GM19328 (cell line): ENCODE measurements around the gene ITSN2.

ENCODE experiments used
- ATAC-seq: cut with Tn5 transposase; IDR thresholded peaks from one replicate; pipeline ENCODE4 v1.9.1; 2021; ENCODE audit warnings: mild to moderate bottlenecking, moderate library complexity; ENCODE audit not compliant: unreplicated experiment

ITSN2 gene

GRCh38 chr2:24189551-24189950, 170.8 kb downstream of the ITSN2 start:
- ATAC-seq = no peak

DNA sequence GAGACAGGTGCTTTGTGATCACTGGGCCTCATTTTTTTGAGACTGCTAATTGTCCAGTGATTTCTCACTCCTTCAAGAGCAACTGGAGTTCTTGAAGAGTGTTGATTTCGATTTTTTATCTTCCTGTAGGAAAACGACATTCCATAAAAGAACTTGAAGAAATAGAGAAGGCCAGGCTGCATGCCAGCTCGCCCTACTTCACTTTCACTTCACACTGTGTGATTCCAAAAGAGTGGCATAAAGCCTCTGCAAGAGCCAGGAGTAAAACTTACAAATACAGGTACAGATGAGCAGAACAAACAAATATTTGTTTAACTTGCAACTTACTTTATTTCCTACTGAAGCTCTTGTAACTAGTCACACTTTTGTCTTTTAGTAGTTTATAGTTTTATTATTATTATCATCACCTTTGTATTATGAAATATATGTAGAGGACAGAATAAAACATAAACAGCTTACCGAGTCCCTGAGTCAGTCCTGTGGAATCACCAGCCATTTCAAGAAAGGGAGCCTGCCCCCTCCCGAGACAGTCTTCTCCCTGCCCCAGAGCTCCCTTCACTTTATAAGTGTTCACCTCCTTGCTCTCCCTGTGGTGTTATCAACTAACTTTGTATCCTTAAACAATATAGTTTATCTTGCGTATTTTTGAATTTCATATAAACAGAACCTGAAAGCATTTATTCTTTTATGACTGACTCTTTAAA, 176.8 kb downstream of the ITSN2 start:
- no peak for ATAC-seq

GRCh38 chr2:24182507-24182906, 177.8 kb downstream of the ITSN2 start:
- no peak for ATAC-seq

- no peak for ATAC-seq
These were observed 178.5 kb downstream of the ITSN2 start for GRCh38 chr2:24181849-24182248.

- ATAC-seq = no peak
These were observed 180.7 kb downstream of the ITSN2 start for GRCh38 chr2:24179683-24180082.

DNA sequence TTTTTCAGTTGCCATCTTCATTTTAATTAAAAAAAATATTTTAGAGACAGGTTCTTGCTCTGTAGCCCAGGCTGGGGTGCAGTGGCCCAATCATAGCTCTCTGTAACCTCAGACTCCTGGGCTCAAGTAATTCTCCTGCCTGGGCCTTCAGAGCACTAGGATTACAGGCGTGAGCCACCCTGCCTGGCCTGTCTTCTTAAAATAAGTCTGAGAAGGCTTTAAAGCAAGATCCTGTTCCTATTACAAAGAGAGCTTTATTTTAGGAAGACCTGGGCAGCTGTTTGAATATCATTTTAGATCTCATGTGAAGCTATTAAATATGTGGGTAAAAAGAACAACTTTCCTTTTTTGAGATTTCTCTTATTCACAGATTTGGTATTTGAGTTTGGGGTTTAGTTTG, 184.0 kb downstream of the ITSN2 start:
- ATAC-seq = no peak

DNA sequence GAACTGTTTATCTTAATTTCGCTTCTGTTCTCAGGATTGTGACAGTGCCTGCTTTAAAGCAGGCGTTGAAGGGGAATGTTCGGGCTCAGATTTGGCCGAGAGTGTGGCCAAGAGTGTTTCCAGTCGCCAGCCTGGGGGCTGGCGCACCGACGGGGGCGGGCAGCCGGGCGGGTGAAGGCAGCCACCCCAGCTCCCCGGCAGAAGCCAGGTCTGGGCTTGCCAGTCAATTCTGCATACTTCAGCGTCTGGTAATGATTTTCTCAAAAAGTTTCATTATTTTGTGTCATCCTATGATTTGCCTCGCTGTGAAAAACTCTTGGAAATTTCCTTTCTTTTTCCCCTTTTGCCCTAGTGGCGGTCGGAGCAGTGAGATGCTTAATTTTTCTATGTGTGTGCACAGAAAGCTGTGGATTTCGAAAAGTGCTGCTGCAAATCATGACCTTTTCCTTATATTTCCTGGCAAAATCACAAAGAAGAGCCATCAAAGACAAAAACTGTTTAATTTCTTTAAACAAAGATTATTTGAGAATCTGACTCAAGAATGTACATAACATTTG, 184.6 kb downstream of the ITSN2 start:
- ATAC-seq = no peak

DNA sequence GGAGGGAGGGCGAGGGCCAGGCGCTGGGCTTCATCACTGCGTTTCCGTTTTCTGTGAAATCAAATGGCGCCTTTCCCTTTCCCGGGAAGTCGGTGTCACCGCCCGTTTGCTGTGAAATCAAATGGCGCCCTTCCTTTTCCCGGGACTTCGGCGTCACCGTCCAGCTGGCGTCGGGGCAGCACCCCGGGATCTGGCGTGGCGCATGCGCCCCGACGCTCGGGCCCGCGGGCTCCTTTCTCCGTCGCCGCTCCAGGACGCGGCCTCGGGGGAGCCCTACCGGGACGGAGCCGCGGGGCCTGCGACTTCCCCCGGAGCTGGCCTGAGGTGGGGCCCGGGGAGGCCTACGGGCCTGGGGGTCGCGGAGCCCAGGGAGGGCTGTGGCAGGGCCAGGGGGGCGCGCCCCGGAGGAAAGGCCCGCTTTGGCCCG, 185.5 kb downstream of the ITSN2 start, which contains the start of gene FAM228A:
FAM228A (plus strand) TSS at position 203 of the 427 bp plus-strand sequence. CDS start 428 bp downstream, outside the sequence.
- no peak for ATAC-seq

DNA sequence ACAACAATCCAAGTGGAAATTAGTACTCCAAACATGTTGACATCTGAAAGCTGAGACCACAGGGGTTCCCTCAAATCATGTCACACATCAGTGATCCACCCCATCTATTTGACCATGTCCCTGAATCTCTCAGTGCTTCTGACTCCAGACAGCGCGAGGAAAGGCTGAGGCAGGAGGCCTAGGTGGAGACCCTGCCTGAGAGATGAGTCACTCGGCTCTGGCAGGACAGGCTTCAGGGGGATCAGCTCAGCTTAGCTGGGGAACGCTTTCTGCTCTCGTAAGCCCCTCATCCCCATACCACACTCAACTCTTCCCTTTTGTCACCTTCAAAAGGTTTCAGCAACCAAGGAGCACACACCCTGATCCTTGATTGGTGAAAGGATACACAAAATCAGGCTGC, 191.3 kb downstream of the ITSN2 start:
- no peak for ATAC-seq

DNA sequence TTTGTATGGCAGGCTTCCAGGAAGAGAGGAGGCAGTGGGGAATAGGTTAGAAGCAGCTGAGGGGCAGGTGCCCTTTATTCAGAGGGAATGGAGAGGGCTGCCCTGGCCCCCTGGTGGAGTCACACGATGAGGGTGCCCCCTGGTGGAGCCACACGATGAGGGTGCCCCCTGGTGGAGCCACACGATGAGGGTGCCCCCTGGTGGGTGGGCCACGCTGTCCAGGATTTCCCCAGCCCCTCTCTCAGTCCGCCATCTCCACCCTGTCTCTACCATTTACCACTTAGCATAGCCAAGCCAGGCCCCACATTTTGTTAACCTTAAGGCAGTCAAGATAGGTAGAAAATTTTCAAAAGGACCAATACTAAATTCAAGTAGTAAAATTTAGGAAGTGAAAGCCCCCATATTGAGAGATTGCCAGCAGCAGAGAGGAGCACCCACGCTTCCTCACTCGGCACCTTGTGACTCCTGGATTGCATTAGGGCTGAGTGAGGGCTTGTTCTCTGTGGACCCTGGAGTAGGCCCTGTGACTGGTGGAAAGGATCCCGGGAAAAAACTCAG, 195.8 kb downstream of the ITSN2 start:
- peak; percentile 62 for ATAC-seq

DNA sequence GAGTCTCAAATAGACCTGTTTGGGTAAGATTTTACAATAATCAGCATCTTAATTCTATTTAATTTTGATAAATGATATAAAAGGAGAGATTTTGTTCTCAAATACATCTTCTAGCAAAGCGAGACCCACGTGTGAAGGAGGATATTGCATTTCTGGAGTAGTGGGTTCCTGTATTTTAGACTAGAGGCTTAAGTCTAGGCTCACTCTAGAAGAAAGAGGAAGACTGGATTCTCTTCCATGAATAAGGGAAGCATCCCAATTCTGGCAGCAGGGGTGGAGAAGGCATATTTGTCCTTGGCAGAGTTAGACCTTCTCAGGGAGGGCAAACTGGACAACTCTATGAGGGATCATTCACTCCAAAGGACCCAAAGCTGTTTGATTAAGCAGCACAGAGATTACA, 196.7 kb downstream of the ITSN2 start:
- ATAC-seq = no peak

DNA sequence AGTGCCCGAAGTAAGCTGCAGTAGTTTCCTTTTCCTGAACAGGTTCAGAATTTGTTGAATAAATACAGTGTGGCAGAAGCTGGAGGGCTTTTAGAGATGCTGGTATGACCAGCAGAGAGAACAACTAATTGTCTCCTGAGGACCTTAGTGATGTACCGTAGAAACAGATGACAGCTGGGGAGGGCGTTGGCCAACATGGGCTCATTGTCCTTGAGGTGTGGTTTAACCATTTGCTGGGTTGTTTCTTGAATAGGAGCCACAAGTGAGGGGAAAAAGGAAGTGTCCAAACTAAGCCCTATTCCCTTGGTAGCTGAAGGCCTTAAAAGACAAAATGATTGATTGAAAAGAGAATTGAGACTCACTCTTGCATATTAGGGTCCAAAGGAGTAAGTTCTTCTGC, 197.2 kb downstream of the ITSN2 start:
- no peak for ATAC-seq

GRCh38 chr2:24162494-24162893, 197.8 kb downstream of the ITSN2 start:
- ATAC-seq = no peak

GRCh38 chr2:24160761-24161160, 199.6 kb downstream of the ITSN2 start:
- ATAC-seq = no peak

DNA sequence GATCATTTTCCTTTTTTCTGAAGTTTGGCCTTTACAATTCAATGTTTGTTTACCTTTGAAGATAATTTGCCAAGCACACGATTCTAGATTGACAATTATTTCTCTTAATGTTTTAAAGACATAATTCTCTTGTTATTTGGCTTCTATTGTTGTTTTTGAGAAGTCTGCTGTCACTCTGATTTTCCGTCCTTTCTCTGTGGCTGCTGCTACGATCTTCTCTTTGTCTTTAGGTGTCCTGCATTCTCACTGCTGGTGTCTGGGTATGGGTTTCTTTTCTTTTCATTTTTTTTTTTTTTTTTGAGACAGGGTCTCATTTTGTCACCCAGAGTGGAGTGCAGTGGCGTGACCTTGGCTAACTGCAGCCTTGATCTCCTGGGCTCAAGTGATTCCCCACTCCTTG, 200.6 kb downstream of the ITSN2 start:
- no peak for ATAC-seq

GRCh38 chr2:24158131-24158530, 202.2 kb downstream of the ITSN2 start:
- no peak for ATAC-seq

- no peak for ATAC-seq
These were observed 206.9 kb downstream of the ITSN2 start for GRCh38 chr2:24153478-24153877.
